Measurements from ENCODE around the gene ZSCAN20. TPM values are rescaled to one million over a fixed set of nuclear protein-coding genes. Genes with fewer than 3 reads are reported as not detected.

ZSCAN20 gene
- total RNA-seq, 1 donor from 2014 or later, result 4.3 TPM

GRCh38 chr1:33445108-33445507 is 27.3 kb upstream of the ZSCAN20 start:
- Histone ChIP-seq H3K27me3 (no peaks in the 10 kb centered on the region), H3K4me1 (no peaks in the 10 kb centered on the region), H3K36me3 (no peaks in the 10 kb centered on the region), H3K27ac (no peak overlapping the region), H3K9me3 (no peaks in the 10 kb centered on the region), H3K4me3 (no peak overlapping the region)
- TF ChIP-seq CTCF (IDR thresholded peaks at IDR 0.05), result no peak
- no peak for ATAC-seq
- no peak for DNase-seq
- intact Hi-C loops (cut with DNase I), result no loop called here

GRCh38 chr1:33446590-33446989 is 25.9 kb upstream of the ZSCAN20 start:
- DNase-seq, result no peak
- intact Hi-C loops (cut with DNase I), result no loop called here
- Histone ChIP-seq H3K36me3 (no peaks in the 10 kb centered on the region), H3K27me3 (no peaks in the 10 kb centered on the region), H3K4me1 (no peaks in the 10 kb centered on the region), H3K27ac (no peak overlapping the region), H3K4me3 (no peak overlapping the region), H3K9me3 (no peaks in the 10 kb centered on the region)
- TF ChIP-seq CTCF (IDR thresholded peaks at IDR 0.05), result no peak
- ATAC-seq, result no peak

- Histone ChIP-seq H3K27me3 (no peaks in the 10 kb centered on the region), H3K9me3 (no peaks in the 10 kb centered on the region), H3K4me1 (no peaks in the 10 kb centered on the region), H3K4me3 (no peak overlapping the region), H3K36me3 (no peaks in the 10 kb centered on the region), H3K27ac (no peak overlapping the region)
- no peak for TF ChIP-seq CTCF (IDR thresholded peaks at IDR 0.05)
- no peak for ATAC-seq
- DNase-seq, result peak; percentile 28
- intact Hi-C loops (cut with DNase I), result loop anchor here (10.0 kb wide), 1 partner anchor 160 kb away; no protein-coding TSS in a partner anchor
Measured at GRCh38 chr1:33454646-33455282, 17.7 kb upstream of the ZSCAN20 start.

- peak; percentile 93 for ATAC-seq
- no peaks in the 10 kb centered on the region for H3K4me1 ChIP-seq
- peak; percentile 50 for TF ChIP-seq CTCF (IDR thresholded peaks at IDR 0.05)
- no peak overlapping the region for H3K4me3 ChIP-seq
- no peaks in the 10 kb centered on the region for H3K36me3 ChIP-seq
- DNase-seq, result peak; percentile 53
- H3K27me3 ChIP-seq, result no peaks in the 10 kb centered on the region
- no peaks in the 10 kb centered on the region for H3K9me3 ChIP-seq
- intact Hi-C loops (cut with DNase I), result loop anchor here (10.0 kb wide), 1 partner anchor 161 kb away; no protein-coding TSS in a partner anchor
- H3K27ac ChIP-seq, result no peak overlapping the region
Measured at GRCh38 chr1:33455539-33456501, 16.6 kb upstream of the ZSCAN20 start.

- Histone ChIP-seq H3K27ac (no peak overlapping the region), H3K36me3 (no peaks in the 10 kb centered on the region), H3K4me3 (no peak overlapping the region), H3K27me3 (no peaks in the 10 kb centered on the region), H3K4me1 (no peaks in the 10 kb centered on the region), H3K9me3 (no peaks in the 10 kb centered on the region)
- intact Hi-C loops (cut with DNase I), result loop anchor here (10.0 kb wide), 1 partner anchor 162 kb away; no protein-coding TSS in a partner anchor
- no peak for DNase-seq
- ATAC-seq, result no peak
- TF ChIP-seq CTCF (IDR thresholded peaks at IDR 0.05), result no peak
Measured at GRCh38 chr1:33456502-33456886, 16.0 kb upstream of the ZSCAN20 start.

Measured in upper lobe of right lung (tissue), 1 donor.